Tibial artery (tissue), 4 donors: Measurements from ENCODE around the gene UBE4B.

ENCODE experiments used
- DNase-seq, 2 donors: peaks; one replicate each; pipeline ENCODE4 v3.0.0-alpha.2; 2019
- H3K27ac ChIP-seq, 2 donors: fragments of 200-600 bp; sonication (generic) in 1 of 2; 1 replicate in 1 of 2; 2 replicates in 1 of 2; pipeline ENCODE4 v1.5.1; 2018 to 2019; ENCODE audit warnings: mild to moderate bottlenecking in 1 of 2
- H3K27me3 ChIP-seq, 2 donors: fragments of 200-600 bp; sonication (generic) in 1 of 2; one replicate each; pipeline versions ENCODE4 v1.5.1 to v1.6.0; 2016 to 2019
- H3K36me3 ChIP-seq, 3 donors: fragments of 200-600 bp; sonication (generic) in 2 of 3; one replicate each; pipeline ENCODE4 v1.5.1; 2016 to 2019; ENCODE audit warnings: mild to moderate bottlenecking in 2 of 3
- H3K4me1 ChIP-seq, 4 donors: fragments of 200-600 bp; sonication (generic) in 2 of 4; 1 replicate in 3 of 4; 2 replicates in 1 of 4; pipeline ENCODE4 v1.5.1; 2016 to 2019
- H3K4me3 ChIP-seq, 2 donors: fragments of 200-600 bp; sonication (generic) in 1 of 2; 1 replicate in 1 of 2; 2 replicates in 1 of 2; pipeline ENCODE4 v1.5.1; 2018 to 2019; ENCODE audit warnings: mild to moderate bottlenecking in 2 of 2
- H3K9me3 ChIP-seq, 3 donors: fragments of 200-600 bp; sonication (generic) in 1 of 3; one replicate each; pipeline ENCODE4 v1.5.1; 2016 to 2019
- intact Hi-C: fragments of 100-400 bp; cut with DNase I; formaldehyde crosslinking; loops from one replicate; pipeline ENCODE4 v1.15.0; 2023; ENCODE audit warnings: low total_unique reads
- TF ChIP-seq, protein P1 (sequence below), 2 experiments: fragments of 200-600 bp in 1 of 2; fragments of 450-650 bp in 1 of 2; IDR thresholded peaks; one replicate each; pipeline ENCODE4 v1.5.1; 2017 to 2019; ENCODE audit warnings: antibody characterized with exemption in 2 of 2, mild to moderate bottlenecking in 1 of 2, moderate library complexity in 1 of 2

Gene UBE4B

DNA sequence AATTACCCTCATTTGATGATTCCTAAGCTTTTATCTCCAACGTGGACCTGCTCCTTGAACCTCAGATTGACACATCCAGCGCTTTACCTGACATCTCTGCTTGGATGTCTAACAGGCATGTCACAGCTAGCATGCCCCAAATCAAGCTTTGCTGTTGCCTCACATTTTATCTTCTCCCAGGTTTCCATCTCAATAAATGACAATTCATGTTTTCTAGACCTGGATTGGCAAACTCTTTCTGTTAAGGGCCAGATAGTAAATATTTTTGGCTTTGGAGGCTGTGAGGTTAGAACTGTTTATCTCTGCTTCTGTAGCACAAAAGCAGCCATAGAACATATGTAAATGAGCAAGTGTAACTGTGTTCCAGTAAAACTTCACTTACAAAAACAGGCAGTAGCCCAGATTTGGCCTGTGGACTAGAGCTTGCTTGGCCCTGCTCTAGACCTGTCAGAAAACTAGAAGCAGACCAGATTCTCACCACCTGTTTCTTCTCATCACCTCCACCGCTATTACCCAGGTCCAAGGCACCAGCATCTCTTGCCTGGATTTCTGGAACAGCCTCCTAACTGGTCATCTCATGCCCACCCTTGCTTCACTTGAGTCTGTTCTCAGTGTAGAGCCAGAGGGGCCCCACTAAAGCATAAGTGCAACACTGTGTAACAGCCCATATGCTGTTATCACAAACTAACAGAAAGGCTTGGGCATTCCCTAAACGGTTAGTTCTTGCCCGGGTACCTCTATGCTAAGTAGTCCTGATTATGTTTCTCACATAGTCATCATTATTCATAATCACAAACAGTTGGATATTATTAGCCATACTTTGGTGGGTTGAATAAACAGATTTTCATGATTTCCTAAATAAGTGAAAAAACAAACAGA lies 42.3 kb downstream of the UBE4B start:
- H3K27ac ChIP-seq, result peak overlapping the region; percentile 10 to 30

DNA sequence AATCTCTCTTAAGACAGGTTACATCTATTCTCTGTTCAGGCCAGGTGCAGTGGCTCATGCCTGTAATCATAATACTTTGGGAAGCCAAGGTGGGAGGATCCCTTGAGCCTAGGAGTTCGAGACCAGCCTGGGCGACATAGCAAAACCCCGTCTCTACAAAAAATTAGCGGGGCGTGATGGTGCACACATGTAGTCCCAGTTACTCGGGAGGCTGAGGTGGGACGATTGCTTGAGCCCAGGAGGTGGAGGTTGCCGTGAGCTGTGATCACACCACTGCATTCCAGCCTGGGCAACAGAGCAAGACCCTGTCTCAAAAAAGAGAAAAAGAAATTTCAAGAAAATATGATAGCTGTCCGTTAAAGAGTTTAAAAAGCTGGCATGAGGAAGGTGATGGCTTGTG lies 43.0 kb downstream of the UBE4B start:
- intact Hi-C loops, result no loop called here
- peaks cover 0 to 28% (median 12%) of the 10 kb centered on the region in 3 donors for H3K36me3 ChIP-seq
- H3K4me3 ChIP-seq, result no peak overlapping the region
- H3K27me3 ChIP-seq, result no peaks in the 10 kb centered on the region
- H3K4me1 ChIP-seq, result peaks cover 0 to 16% (median 6%) of the 10 kb centered on the region in 4 donors
- no peak overlapping the region for H3K27ac ChIP-seq
- DNase-seq, result no peak
- TF ChIP-seq, protein P1, sequence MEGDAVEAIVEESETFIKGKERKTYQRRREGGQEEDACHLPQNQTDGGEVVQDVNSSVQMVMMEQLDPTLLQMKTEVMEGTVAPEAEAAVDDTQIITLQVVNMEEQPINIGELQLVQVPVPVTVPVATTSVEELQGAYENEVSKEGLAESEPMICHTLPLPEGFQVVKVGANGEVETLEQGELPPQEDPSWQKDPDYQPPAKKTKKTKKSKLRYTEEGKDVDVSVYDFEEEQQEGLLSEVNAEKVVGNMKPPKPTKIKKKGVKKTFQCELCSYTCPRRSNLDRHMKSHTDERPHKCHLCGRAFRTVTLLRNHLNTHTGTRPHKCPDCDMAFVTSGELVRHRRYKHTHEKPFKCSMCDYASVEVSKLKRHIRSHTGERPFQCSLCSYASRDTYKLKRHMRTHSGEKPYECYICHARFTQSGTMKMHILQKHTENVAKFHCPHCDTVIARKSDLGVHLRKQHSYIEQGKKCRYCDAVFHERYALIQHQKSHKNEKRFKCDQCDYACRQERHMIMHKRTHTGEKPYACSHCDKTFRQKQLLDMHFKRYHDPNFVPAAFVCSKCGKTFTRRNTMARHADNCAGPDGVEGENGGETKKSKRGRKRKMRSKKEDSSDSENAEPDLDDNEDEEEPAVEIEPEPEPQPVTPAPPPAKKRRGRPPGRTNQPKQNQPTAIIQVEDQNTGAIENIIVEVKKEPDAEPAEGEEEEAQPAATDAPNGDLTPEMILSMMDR (IDR thresholded peaks at IDR 0.05), result no peak
- H3K9me3 ChIP-seq, result no peaks in the 10 kb centered on the region

More for the DNA sequence above, 42.3 kb downstream of the UBE4B start:
- Histone ChIP-seq H3K27me3 (no peaks in the 10 kb centered on the region), H3K4me3 (no peak overlapping the region), H3K9me3 (no peaks in the 10 kb centered on the region), H3K36me3 (peaks cover 0 to 23% (median 6%) of the 10 kb centered on the region in 3 donors), H3K4me1 (peaks cover 0 to 16% (median 6%) of the 10 kb centered on the region in 4 donors)
- TF ChIP-seq, protein P1 (IDR thresholded peaks at IDR 0.05), result no peak
- intact Hi-C loops, result no loop called here
- no peak for DNase-seq

DNA sequence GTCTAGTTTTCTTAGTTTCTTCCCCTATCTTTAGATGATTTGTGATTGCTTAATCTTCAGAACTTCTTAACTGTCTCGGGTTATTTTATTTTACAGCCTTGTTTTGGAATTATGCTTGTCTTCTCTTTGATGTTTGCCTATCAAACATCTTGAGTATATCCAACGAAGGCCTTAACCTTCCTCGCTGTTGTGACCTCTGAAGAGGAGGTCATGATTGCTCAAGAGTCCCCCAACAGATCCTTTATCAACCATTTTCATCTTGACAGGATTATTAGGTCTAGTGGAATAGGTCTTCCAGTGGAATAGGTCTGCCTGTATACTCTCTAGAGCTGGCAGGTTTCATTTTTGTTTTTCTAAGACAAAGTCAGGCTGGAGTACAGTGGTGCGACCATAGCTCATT lies 45.7 kb downstream of the UBE4B start:
- Histone ChIP-seq H3K36me3 (peaks cover 0 to 28% (median 14%) of the 10 kb centered on the region in 3 donors), H3K4me1 (peaks cover 0 to 16% (median 6%) of the 10 kb centered on the region in 4 donors), H3K27me3 (no peaks in the 10 kb centered on the region), H3K27ac (no peak overlapping the region), H3K4me3 (no peak overlapping the region), H3K9me3 (no peaks in the 10 kb centered on the region)
- no peak for DNase-seq
- intact Hi-C loops, result no loop called here
- TF ChIP-seq, protein P1 (IDR thresholded peaks at IDR 0.05), result no peak

DNA sequence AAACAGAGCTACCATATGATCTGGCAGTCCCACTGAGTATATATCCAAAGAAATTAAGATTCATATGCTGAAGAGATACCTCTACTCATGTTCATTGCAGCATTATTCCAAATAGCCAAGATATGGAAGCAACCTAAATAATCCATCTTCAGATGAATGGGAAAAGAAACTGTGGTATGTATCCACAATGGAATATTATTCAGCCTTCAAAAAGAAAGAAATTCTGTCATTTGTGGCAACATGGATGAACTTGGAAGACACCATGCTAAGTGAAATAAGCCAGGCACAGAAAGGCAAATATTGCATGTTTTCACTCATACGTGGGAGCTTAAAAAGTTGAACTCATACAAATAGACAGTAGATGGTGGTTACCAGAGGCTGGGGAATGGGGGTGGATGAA lies 47.8 kb downstream of the UBE4B start:
- DNase-seq, result no peak
- Histone ChIP-seq H3K9me3 (no peaks in the 10 kb centered on the region), H3K4me1 (no peaks in the 10 kb centered on the region), H3K4me3 (no peak overlapping the region), H3K36me3 (peaks cover 0 to 26% (median 12%) of the 10 kb centered on the region in 3 donors), H3K27me3 (no peaks in the 10 kb centered on the region), H3K27ac (no peak overlapping the region)
- intact Hi-C loops, result no loop called here
- TF ChIP-seq, protein P1 (IDR thresholded peaks at IDR 0.05), result no peak

DNA sequence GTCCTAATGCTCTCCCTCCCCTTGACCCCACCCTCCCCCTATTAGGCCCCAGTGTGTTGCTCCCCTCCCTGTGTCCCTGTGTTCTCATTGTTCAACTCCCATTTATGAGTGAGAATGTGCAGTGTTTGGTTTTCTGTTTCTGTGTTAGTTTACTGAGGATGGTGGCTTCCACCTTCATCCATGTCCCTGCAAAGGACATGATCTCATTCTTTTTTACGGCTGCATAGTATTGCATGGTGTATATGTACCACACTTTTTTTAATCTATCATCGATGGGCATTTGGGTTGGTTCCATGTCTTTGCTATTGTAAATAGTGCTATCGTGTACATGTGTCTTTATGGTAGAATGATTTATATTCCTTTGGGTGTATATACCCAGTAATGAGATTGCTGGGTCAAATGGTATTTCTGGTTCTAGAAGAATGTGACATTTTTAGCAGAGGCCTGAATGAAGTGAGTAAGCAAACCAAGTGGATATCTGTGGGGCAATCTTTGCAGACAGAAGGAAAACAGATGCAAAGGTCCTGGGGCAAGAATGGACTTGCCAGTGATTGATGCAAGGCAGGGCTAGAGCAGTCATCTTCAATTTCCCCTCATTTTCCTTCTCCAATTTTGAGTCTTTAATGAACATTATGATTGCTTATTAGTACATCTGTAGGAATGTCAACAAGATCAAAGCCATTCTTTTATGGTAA lies 50.2 kb downstream of the UBE4B start:
- TF ChIP-seq, protein P1 (IDR thresholded peaks at IDR 0.05), result no peak
- Histone ChIP-seq H3K27ac (no peak overlapping the region), H3K9me3 (no peaks in the 10 kb centered on the region), H3K4me3 (no peak overlapping the region), H3K27me3 (no peaks in the 10 kb centered on the region), H3K4me1 (no peaks in the 10 kb centered on the region), H3K36me3 (peaks cover 0 to 22% (median 8%) of the 10 kb centered on the region in 3 donors)
- intact Hi-C loops, result no loop called here
- no peak for DNase-seq
